ENCODE results near the gene SSMEM1. TPM values are rescaled to one million over a fixed set of nuclear protein-coding genes. Genes with fewer than 3 reads are reported as not detected.
"Not testable (repeated sequence)": the region's sequence is repeated elsewhere in the genome, so short reads cannot be mapped to it uniquely, and the experiment has no call there.

SSMEM1 gene
- total and polyA plus RNA-seq, 4 donors, result not detected

DNA sequence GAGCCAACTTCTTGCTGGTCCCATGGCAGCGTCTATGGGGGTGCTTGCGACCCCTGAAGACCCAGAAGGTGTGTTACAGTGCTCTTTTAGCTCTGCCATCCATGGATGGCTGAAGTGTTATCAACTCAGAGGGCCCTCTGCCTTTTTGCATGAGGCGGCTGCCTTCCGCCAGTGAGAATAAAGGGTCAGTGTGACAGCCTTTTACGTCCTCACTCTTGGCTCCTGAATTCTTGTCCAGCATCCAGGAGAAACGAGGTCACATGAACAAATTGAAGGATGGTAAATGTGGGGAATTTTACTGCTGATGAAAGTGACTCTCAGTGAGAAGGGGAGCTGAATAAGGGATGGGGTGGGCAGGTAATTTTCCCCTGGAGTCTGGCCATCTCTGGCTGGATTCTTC lies 24.1 kb downstream of the SSMEM1 start:
- no peaks in the 10 kb centered on the region for H3K27me3 ChIP-seq (ENCODE audit: control insufficient read depth in 3 of 3, insufficient read depth in 3 of 3, low read length in 2 of 3)
- WGBS, 2 donors, result 77 to 92% methylated on average over 6 of the region's 6 CpGs
- no peaks in the 10 kb centered on the region for H3K36me3 ChIP-seq (ENCODE audit: control insufficient read depth in 4 of 4, insufficient read depth in 4 of 4, low read length in 4 of 4)
- no peak overlapping the region for H3K27ac ChIP-seq (ENCODE audit: low read depth in 1 of 2, low read length in 1 of 2)
- no peak overlapping the region for H3K9ac ChIP-seq (ENCODE audit: insufficient read depth in 1 of 2, low read length in 2 of 2)
- no peak overlapping the region for H3K4me3 ChIP-seq
- peaks cover 0 to 3% (median 0%) of the 10 kb centered on the region in 5 donors for H3K4me1 ChIP-seq (ENCODE audit: control insufficient read depth in 5 of 5, insufficient read depth in 5 of 5, low read length in 5 of 5)
- ATAC-seq (ENCODE audit: insufficient read depth, low FRiP score) (no peak), DNase-seq (peak in 2 of 3 donors; percentile 4 to 22)
- TF ChIP-seq, protein P1, sequence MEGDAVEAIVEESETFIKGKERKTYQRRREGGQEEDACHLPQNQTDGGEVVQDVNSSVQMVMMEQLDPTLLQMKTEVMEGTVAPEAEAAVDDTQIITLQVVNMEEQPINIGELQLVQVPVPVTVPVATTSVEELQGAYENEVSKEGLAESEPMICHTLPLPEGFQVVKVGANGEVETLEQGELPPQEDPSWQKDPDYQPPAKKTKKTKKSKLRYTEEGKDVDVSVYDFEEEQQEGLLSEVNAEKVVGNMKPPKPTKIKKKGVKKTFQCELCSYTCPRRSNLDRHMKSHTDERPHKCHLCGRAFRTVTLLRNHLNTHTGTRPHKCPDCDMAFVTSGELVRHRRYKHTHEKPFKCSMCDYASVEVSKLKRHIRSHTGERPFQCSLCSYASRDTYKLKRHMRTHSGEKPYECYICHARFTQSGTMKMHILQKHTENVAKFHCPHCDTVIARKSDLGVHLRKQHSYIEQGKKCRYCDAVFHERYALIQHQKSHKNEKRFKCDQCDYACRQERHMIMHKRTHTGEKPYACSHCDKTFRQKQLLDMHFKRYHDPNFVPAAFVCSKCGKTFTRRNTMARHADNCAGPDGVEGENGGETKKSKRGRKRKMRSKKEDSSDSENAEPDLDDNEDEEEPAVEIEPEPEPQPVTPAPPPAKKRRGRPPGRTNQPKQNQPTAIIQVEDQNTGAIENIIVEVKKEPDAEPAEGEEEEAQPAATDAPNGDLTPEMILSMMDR (IDR thresholded peaks at IDR 0.05; ENCODE audit: control extremely low read depth, extremely low read depth), result no peak
- no peaks in the 10 kb centered on the region for H3K9me3 ChIP-seq (ENCODE audit: control insufficient read depth in 4 of 4, insufficient read depth in 3 of 4, low read length in 3 of 4)

DNA sequence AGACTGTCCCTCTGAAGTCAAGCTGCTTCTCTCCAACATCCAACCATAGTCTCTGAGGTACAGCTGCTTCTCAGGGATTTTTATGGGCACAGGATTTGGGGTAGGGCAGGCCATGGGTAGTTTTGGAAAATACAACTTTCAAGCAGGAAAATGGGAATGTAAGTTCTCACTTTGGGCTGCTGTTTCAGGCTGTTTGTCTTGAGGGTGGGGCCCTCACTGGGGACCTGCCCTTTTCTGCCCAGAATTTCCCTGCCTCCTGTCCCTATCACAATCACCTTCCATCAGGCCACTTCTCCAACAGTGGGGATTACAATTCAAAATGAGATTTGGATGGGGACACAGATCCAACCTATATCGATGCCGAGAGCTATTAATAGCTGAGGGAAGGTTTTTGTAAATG lies 24.5 kb downstream of the SSMEM1 start:
- H3K36me3 ChIP-seq (ENCODE audit: control insufficient read depth in 4 of 4, insufficient read depth in 4 of 4, low read length in 4 of 4), result no peaks in the 10 kb centered on the region
- TF ChIP-seq, protein P1 (IDR thresholded peaks at IDR 0.05; ENCODE audit: control extremely low read depth, extremely low read depth), result no peak
- H3K27me3 ChIP-seq (ENCODE audit: control insufficient read depth in 3 of 3, insufficient read depth in 3 of 3, low read length in 2 of 3), result no peaks in the 10 kb centered on the region
- WGBS, 2 donors, result 88 to 94% methylated on average over 2 of the region's 2 CpGs
- DNase-seq (no peak), ATAC-seq (ENCODE audit: insufficient read depth, low FRiP score) (no peak)
- no peak overlapping the region for H3K9ac ChIP-seq (ENCODE audit: insufficient read depth in 1 of 2, low read length in 2 of 2)
- peaks cover 0 to 3% (median 0%) of the 10 kb centered on the region in 5 donors for H3K4me1 ChIP-seq (ENCODE audit: control insufficient read depth in 5 of 5, insufficient read depth in 5 of 5, low read length in 5 of 5)
- no peaks in the 10 kb centered on the region for H3K9me3 ChIP-seq (ENCODE audit: control insufficient read depth in 4 of 4, insufficient read depth in 3 of 4, low read length in 3 of 4)
- no peak overlapping the region for H3K4me3 ChIP-seq
- H3K27ac ChIP-seq (ENCODE audit: low read depth in 1 of 2, low read length in 1 of 2), result no peak overlapping the region

DNA sequence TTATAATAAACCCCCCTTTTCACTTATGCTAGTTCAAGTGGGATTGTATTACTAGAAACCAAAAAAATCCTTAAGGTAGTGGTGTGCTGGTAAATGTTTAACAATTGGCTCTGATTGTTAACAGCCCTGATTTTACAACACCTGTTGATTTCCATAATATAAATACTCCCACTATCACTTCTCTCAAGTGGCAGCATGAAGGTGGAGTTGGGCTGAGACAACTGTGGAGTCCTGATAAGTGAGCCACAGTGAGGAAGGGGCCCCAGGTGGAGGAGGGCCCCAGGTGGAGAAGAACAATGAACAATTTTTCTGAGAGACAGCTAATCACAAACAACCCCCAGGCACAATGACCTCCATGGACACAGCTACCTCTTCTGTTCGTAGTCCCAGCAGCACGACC lies 26.4 kb downstream of the SSMEM1 start:
- Histone ChIP-seq H3K27ac (ENCODE audit: low read depth in 1 of 2, low read length in 1 of 2) (no peak overlapping the region), H3K27me3 (ENCODE audit: control insufficient read depth in 3 of 3, insufficient read depth in 3 of 3, low read length in 2 of 3) (no peaks in the 10 kb centered on the region), H3K4me1 (ENCODE audit: control insufficient read depth in 5 of 5, insufficient read depth in 5 of 5, low read length in 5 of 5) (no peaks in the 10 kb centered on the region), H3K9ac (ENCODE audit: insufficient read depth in 1 of 2, low read length in 2 of 2) (no peak overlapping the region), H3K4me3 (no peak overlapping the region), H3K9me3 (ENCODE audit: control insufficient read depth in 4 of 4, insufficient read depth in 3 of 4, low read length in 3 of 4) (no peaks in the 10 kb centered on the region), H3K36me3 (ENCODE audit: control insufficient read depth in 4 of 4, insufficient read depth in 4 of 4, low read length in 4 of 4) (no peaks in the 10 kb centered on the region)
- TF ChIP-seq, protein P1 (IDR thresholded peaks at IDR 0.05; ENCODE audit: control extremely low read depth, extremely low read depth), result no peak
- DNase-seq (no peak), ATAC-seq (ENCODE audit: insufficient read depth, low FRiP score) (no peak)
- 85 to 91% methylated on average over 2 of the region's 2 CpGs for WGBS, 2 donors

DNA sequence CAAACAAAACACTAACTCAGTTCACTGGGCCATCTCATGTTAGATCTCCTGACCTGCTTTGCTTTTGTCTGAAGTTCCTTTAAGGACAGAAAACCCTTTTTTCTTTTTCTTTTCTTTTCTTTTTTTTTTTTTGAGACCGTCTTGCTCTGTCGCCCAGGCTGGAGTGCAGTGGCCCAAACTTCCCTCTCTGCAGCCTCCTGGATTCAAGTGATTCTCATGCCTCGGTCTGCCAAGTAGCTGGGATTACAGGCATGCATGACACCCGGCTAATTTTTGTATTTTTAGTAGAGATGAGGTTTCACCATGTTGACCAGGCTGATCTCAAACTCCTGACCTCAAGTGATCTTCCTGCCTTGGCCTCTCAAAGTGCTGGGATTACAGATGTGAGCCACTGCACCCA lies 28.7 kb downstream of the SSMEM1 start:
- not testable (repeated sequence) for H3K4me1 ChIP-seq (ENCODE audit: control insufficient read depth in 5 of 5, insufficient read depth in 5 of 5, low read length in 5 of 5); H3K36me3 ChIP-seq (ENCODE audit: control insufficient read depth in 4 of 4, insufficient read depth in 4 of 4, low read length in 4 of 4); DNase-seq; H3K27me3 ChIP-seq (ENCODE audit: control insufficient read depth in 3 of 3, insufficient read depth in 3 of 3, low read length in 2 of 3); H3K9me3 ChIP-seq (ENCODE audit: control insufficient read depth in 4 of 4, insufficient read depth in 3 of 4, low read length in 3 of 4); H3K9ac ChIP-seq (ENCODE audit: insufficient read depth in 1 of 2, low read length in 2 of 2); H3K27ac ChIP-seq (ENCODE audit: low read depth in 1 of 2, low read length in 1 of 2); H3K4me3 ChIP-seq; ATAC-seq (ENCODE audit: insufficient read depth, low FRiP score)
- WGBS, 2 donors, result 83 to 84% methylated on average over 4 of the region's 4 CpGs

All from lung (tissue), 12 donors.